ENCODE data around the gene PRORP. TPM values are rescaled to one million over a fixed set of nuclear protein-coding genes. Genes with fewer than 3 reads are reported as not detected.
A peak's percentile ranks its signal among the peaks of the same experiment; 100 is the strongest.

Gene PRORP
- total and polyA plus RNA-seq, 2 of the 13 experiments (the other 11 are each of a cell fraction or from before 2014, with no cell fraction given): 48.9 to 88.7 TPM

DNA sequence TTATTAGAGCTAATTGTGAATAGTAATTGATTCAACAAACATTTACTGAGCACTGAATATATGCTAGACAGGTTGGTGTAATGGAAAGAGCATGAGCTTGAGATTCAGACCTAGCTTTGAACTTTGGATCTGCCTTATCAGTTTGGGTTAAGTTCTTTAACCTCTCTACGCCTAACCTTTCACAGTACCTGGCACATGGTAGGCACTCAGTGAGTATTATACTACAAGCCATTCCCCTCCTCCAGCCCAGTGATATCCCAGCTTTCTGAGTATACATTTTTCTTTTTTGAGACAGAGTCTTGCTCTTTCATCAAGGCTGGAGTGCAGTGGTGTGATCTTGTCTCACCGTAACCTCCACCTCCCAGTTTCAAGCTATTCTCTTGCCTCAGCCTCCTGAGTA lies 44.3 kb upstream of the PRORP start (continued):
- TF ChIP-seq, protein P1, sequence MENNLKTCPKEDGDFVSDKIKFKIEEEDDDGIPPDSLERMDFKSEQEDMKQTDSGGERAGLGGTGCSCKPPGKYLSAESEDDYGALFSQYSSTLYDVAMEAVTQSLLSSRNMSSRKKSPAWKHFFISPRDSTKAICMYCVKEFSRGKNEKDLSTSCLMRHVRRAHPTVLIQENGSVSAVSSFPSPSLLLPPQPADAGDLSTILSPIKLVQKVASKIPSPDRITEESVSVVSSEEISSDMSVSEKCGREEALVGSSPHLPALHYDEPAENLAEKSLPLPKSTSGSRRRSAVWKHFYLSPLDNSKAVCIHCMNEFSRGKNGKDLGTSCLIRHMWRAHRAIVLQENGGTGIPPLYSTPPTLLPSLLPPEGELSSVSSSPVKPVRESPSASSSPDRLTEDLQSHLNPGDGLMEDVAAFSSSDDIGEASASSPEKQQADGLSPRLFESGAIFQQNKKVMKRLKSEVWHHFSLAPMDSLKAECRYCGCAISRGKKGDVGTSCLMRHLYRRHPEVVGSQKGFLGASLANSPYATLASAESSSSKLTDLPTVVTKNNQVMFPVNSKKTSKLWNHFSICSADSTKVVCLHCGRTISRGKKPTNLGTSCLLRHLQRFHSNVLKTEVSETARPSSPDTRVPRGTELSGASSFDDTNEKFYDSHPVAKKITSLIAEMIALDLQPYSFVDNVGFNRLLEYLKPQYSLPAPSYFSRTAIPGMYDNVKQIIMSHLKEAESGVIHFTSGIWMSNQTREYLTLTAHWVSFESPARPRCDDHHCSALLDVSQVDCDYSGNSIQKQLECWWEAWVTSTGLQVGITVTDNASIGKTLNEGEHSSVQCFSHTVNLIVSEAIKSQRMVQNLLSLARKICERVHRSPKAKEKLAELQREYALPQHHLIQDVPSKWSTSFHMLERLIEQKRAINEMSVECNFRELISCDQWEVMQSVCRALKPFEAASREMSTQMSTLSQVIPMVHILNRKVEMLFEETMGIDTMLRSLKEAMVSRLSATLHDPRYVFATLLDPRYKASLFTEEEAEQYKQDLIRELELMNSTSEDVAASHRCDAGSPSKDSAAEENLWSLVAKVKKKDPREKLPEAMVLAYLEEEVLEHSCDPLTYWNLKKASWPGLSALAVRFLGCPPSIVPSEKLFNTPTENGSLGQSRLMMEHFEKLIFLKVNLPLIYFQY (CRISPR knock-in tag; IDR thresholded peaks at IDR 0.05; ENCODE audit: borderline replicate concordance): peak; percentile 50; the same call in 1 of the 2 replicates
- TF ChIP-seq ZNF850 (CRISPR knock-in tag; conservative IDR thresholded peaks at IDR 0.05): no peak
- no peak for TF ChIP-seq FOXA1 (IDR thresholded peaks at IDR 0.05)
- TF ChIP-seq FOXA1 (CRISPR knock-in tag; IDR thresholded peaks at IDR 0.05): no peak
- TF ChIP-seq MEIS1 (CRISPR knock-in tag; IDR thresholded peaks at IDR 0.05; ENCODE audit: borderline replicate concordance): no peak
- TF ChIP-seq HIVEP1 (CRISPR knock-in tag; IDR thresholded peaks at IDR 0.05): no peak
- no peak for TF ChIP-seq ZNF678 (CRISPR knock-in tag; IDR thresholded peaks at IDR 0.05)
- TF ChIP-seq REPIN1 (CRISPR knock-in tag; IDR thresholded peaks at IDR 0.05; ENCODE audit: borderline replicate concordance, low read depth): peak; percentile 69; the same call in 1 of the 2 replicates
- TF ChIP-seq ZNF33B (CRISPR knock-in tag; IDR thresholded peaks at IDR 0.05): no peak
- TF ChIP-seq, protein P2, sequence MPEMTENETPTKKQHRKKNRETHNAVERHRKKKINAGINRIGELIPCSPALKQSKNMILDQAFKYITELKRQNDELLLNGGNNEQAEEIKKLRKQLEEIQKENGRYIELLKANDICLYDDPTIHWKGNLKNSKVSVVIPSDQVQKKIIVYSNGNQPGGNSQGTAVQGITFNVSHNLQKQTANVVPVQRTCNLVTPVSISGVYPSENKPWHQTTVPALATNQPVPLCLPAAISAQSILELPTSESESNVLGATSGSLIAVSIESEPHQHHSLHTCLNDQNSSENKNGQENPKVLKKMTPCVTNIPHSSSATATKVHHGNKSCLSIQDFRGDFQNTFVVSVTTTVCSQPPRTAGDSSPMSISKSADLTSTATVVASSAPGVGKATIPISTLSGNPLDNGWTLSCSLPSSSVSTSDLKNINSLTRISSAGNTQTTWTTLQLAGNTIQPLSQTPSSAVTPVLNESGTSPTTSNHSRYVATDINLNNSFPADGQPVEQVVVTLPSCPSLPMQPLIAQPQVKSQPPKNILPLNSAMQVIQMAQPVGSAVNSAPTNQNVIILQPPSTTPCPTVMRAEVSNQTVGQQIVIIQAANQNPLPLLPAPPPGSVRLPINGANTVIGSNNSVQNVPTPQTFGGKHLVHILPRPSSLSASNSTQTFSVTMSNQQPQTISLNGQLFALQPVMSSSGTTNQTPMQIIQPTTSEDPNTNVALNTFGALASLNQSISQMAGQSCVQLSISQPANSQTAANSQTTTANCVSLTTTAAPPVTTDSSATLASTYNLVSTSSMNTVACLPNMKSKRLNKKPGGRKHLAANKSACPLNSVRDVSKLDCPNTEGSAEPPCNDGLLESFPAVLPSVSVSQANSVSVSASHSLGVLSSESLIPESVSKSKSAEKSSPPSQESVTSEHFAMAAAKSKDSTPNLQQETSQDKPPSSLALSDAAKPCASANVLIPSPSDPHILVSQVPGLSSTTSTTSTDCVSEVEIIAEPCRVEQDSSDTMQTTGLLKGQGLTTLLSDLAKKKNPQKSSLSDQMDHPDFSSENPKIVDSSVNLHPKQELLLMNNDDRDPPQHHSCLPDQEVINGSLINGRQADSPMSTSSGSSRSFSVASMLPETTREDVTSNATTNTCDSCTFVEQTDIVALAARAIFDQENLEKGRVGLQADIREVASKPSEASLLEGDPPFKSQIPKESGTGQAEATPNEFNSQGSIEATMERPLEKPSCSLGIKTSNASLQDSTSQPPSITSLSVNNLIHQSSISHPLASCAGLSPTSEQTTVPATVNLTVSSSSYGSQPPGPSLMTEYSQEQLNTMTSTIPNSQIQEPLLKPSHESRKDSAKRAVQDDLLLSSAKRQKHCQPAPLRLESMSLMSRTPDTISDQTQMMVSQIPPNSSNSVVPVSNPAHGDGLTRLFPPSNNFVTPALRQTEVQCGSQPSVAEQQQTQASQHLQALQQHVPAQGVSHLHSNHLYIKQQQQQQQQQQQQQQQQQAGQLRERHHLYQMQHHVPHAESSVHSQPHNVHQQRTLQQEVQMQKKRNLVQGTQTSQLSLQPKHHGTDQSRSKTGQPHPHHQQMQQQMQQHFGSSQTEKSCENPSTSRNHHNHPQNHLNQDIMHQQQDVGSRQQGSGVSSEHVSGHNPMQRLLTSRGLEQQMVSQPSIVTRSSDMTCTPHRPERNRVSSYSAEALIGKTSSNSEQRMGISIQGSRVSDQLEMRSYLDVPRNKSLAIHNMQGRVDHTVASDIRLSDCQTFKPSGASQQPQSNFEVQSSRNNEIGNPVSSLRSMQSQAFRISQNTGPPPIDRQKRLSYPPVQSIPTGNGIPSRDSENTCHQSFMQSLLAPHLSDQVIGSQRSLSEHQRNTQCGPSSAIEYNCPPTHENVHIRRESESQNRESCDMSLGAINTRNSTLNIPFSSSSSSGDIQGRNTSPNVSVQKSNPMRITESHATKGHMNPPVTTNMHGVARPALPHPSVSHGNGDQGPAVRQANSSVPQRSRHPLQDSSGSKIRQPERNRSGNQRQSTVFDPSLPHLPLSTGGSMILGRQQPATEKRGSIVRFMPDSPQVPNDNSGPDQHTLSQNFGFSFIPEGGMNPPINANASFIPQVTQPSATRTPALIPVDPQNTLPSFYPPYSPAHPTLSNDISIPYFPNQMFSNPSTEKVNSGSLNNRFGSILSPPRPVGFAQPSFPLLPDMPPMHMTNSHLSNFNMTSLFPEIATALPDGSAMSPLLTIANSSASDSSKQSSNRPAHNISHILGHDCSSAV (CRISPR knock-in tag; IDR thresholded peaks at IDR 0.05; ENCODE audit: borderline replicate concordance): no peak
- no peak for TF ChIP-seq ZNF619 (CRISPR knock-in tag; IDR thresholded peaks at IDR 0.05)
- TF ChIP-seq, protein P3, sequence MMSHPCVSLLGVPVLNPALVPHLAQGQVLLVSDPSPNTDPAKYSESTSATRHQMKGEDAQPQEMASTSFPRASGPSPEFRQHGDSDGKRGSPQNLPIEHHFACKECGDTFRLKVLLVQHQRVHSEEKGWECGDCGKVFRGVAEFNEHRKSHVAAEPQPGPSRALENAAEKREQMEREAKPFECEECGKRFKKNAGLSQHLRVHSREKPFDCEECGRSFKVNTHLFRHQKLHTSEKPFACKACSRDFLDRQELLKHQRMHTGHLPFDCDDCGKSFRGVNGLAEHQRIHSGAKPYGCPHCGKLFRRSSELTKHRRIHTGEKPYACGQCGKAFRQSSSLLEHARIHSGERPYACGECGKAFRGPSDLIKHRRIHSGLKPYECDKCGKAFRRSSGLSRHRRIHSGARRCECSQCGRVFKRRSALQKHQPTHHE (CRISPR knock-in tag; IDR thresholded peaks at IDR 0.05; ENCODE audit: borderline replicate concordance): no peak
- TF ChIP-seq MXI1 (IDR thresholded peaks at IDR 0.05; ENCODE audit: borderline replicate concordance, low read depth, low read length): peak; percentile 15; the same call in 1 of the 3 replicates
- peak; percentile 67 for TF ChIP-seq RXRB (CRISPR knock-in tag; IDR thresholded peaks at IDR 0.05; ENCODE audit: borderline replicate concordance)
- no peak for TF ChIP-seq ZNF496 (CRISPR knock-in tag; IDR thresholded peaks at IDR 0.05; ENCODE audit: insufficient replicate concordance)
- TF ChIP-seq ZFYVE20 (CRISPR knock-in tag; IDR thresholded peaks at IDR 0.05; ENCODE audit: borderline replicate concordance, low read depth): no peak
- TF ChIP-seq ZNF256 (CRISPR knock-in tag; conservative IDR thresholded peaks at IDR 0.05): no peak

Data from HepG2 (cell line).